ENCODE data around the gene SH3RF3. TPM values are rescaled to one million over a fixed set of nuclear protein-coding genes. Genes with fewer than 3 reads are reported as not detected.

SH3RF3 gene
- total and polyA plus RNA-seq, 10 of the 15 experiments (the other 5 are each of a cell fraction or from before 2014, with no cell fraction given): 0.08 to 8.8 (median 2.3) TPM

- TF ChIP-seq ZBTB40 (IDR thresholded peaks at IDR 0.05; ENCODE audit: borderline replicate concordance) (no peak), USF2 (IDR thresholded peaks at IDR 0.05; ENCODE audit: borderline replicate concordance, low read depth, low read length) (no peak)
These were observed 5.3 kb upstream of the SH3RF3 start (continued) for GRCh38 chr2:109123586-109124201.

- SMC1A ChIA-PET (ENCODE audit: uncharacterized antibody, unreplicated experiment): interaction anchor here (0.8 to 1.2 kb wide), 2 partner anchors 13 to 389 kb away, joined by 3 to 5 read pairs; no protein-coding TSS in a partner anchor
- Histone ChIP-seq H3K9me3 (replicated peaks; ENCODE audit: control insufficient read depth, insufficient read depth, low read length) (no peaks in the 10 kb centered on the region), H3K9ac (ENCODE audit: control insufficient read depth, insufficient read depth, low read length) (no peak overlapping the region), H2AFZ (ENCODE audit: control insufficient read depth, low read depth, low read length) (no peak overlapping the region), H4K20me1 (ENCODE audit: control insufficient read depth, insufficient read depth) (no peaks in the 10 kb centered on the region), H3K27ac (ENCODE audit: control insufficient read depth, insufficient read depth) (no peak overlapping the region), H3K4me2 (ENCODE audit: control insufficient read depth, insufficient read depth) (no peak overlapping the region), H3K4me1 (ENCODE audit: control insufficient read depth, insufficient read depth, low read length) (no peaks in the 10 kb centered on the region; the same call in 1 of the 2 replicates), H3K36me3 (ENCODE audit: control insufficient read depth in 2 of 2, insufficient read depth in 2 of 2, low read length in 1 of 2) (no peaks in the 10 kb centered on the region; a peak in 1 of 4 replicates), H3K27me3 (replicated peaks in 1 of 2; ENCODE audit: control insufficient read depth in 2 of 2, insufficient read depth in 2 of 2, low read length in 1 of 2) (peaks cover 0 to 4% of the 10 kb centered on the region in 2 experiments; a peak in 3 of 4 replicates), H3K4me3 (no peak overlapping the region), H3K79me2 (ENCODE audit: control insufficient read depth, insufficient read depth, low read length) (peaks cover 5% of the 10 kb centered on the region; the same call in 1 of the 2 replicates)
- RAD21 ChIA-PET (ENCODE audit: unreplicated experiment): interaction anchor here (1.9 to 9.2 kb wide), 3 partner anchors 89 to 389 kb away, joined by 4 to 67 read pairs (median 21); no protein-coding TSS in a partner anchor
- DNase-seq (ENCODE audit: low read depth, low spot score) (no peak), FAIRE-seq (no peak), ATAC-seq (no peak)
- CTCF ChIA-PET: interaction anchor here (4.6 kb wide), 1 partner anchor 386 kb away, joined by 62 read pairs; no protein-coding TSS in a partner anchor
- POLR2A ChIA-PET: no interaction called here
- in situ Hi-C loops (cut with MboI) (loop anchor here (5.0 kb wide), 1 partner anchor 382 kb away; no protein-coding TSS in a partner anchor), intact Hi-C loops (cut with micrococcal nuclease; ENCODE audit: unreplicated experiment) (loop anchor here (5.0 kb wide), 1 partner anchor 272 kb away; no protein-coding TSS in a partner anchor)
- WGBS (ENCODE audit: insufficient coverage, insufficient replicate concordance, low lambda C conversion rate, missing lambda C conversion rate): 32% methylated on average over 10 of the region's 10 CpGs
- no TSS peak for BruUV-seq (replicated peaks)
- no peak for TF ChIP-seq ZNF687 (IDR thresholded peaks at IDR 0.05)
- TF ChIP-seq E2F4 (IDR thresholded peaks at IDR 0.05; ENCODE audit: low read depth, low read length): no peak
- no peak for TF ChIP-seq ZNF274 (IDR thresholded peaks at IDR 0.05; ENCODE audit: insufficient read depth, insufficient read length)
- no peak for TF ChIP-seq STAT3 (IDR thresholded peaks at IDR 0.05; ENCODE audit: low read depth, low read length)
- no peak for TF ChIP-seq NRF1 (conservative IDR thresholded peaks at IDR 0.05; ENCODE audit: low read depth, low read length)
- TF ChIP-seq JUNB (IDR thresholded peaks at IDR 0.05): no peak
- no peak for TF ChIP-seq WRNIP1 (IDR thresholded peaks at IDR 0.05; ENCODE audit: borderline replicate concordance, low read depth, low read length)
These were observed 3.9 kb upstream of the SH3RF3 start for GRCh38 chr2:109124982-109125592.

All from GM12878 (cell line).